KMS-11 (cell line): Measurements from ENCODE around the gene MYO1H.

Source experiments
- H2AFZ ChIP-seq: fragments of 200-600 bp; sonication (generic); 2 replicates; pipeline ENCODE4 v1.6.1; 2016; ENCODE audit warnings: antibody characterized with exemption, mixed run types, low read depth
- H3K27ac ChIP-seq: fragments of 200-600 bp; sonication (generic); 2 replicates; pipeline ENCODE4 v1.6.1; 2016; ENCODE audit warnings: mild to moderate bottlenecking, mixed run types
- H3K27me3 ChIP-seq: fragments of 200-600 bp; sonication (generic); 2 replicates; pipeline ENCODE4 v1.6.1; 2017; ENCODE audit warnings: mild to moderate bottlenecking, low read depth, mixed run types, moderate library complexity; ENCODE audit not compliant: insufficient read depth
- H3K36me3 ChIP-seq: fragments of 200-600 bp; sonication (generic); 2 replicates; pipeline ENCODE4 v1.6.1; 2017; ENCODE audit warnings: mild to moderate bottlenecking, mixed run types; ENCODE audit not compliant: insufficient read depth
- H3K4me1 ChIP-seq: fragments of 200-600 bp; sonication (generic); 2 replicates; pipeline ENCODE4 v1.6.1; 2016; ENCODE audit warnings: mild to moderate bottlenecking, low read depth, mixed run types; ENCODE audit not compliant: poor library complexity, severe bottlenecking
- H3K4me2 ChIP-seq: fragments of 200-600 bp; sonication (generic); 2 replicates; pipeline ENCODE4 v1.7.0; 2016; ENCODE audit warnings: mild to moderate bottlenecking, mixed run types
- H3K4me3 ChIP-seq: fragments of 200-600 bp; sonication (generic); IDR thresholded peaks from 2 replicates; pipeline ENCODE4 v1.6.1; 2017; ENCODE audit warnings: low read depth, low read length, mixed read lengths; ENCODE audit not compliant: insufficient read depth
- H3K79me2 ChIP-seq: fragments of 200-600 bp; sonication (generic); 2 replicates; pipeline ENCODE4 v1.6.1; 2016; ENCODE audit warnings: low read depth, mixed run types; ENCODE audit not compliant: insufficient read depth
- H3K9ac ChIP-seq: fragments of 200-600 bp; sonication (generic); 2 replicates; pipeline ENCODE4 v1.6.1; 2016; ENCODE audit warnings: mild to moderate bottlenecking, mixed run types
- H4K20me1 ChIP-seq: fragments of 200-600 bp; sonication (generic); 2 replicates; pipeline ENCODE4 v1.6.1; 2016; ENCODE audit warnings: mild to moderate bottlenecking, mixed run types; ENCODE audit not compliant: insufficient read depth
- CTCF ChIP-seq: fragments of 200-600 bp; sonication (generic); conservative IDR thresholded peaks from 2 replicates; pipeline ENCODE4 v1.6.1; 2017; ENCODE audit warnings: low read depth, mild to moderate bottlenecking, antibody characterized with exemption, low read length, moderate library complexity, mixed read lengths

MYO1H gene

GRCh38 chr12:109336593-109336992, 11.1 kb upstream of the MYO1H start:
- Histone ChIP-seq H2AFZ (no peak overlapping the region), H3K9ac (no peak overlapping the region), H3K4me2 (no peak overlapping the region), H3K4me1 (no peaks in the 10 kb centered on the region), H3K4me3 (no peak overlapping the region), H3K36me3 (no peaks in the 10 kb centered on the region), H3K79me2 (no peaks in the 10 kb centered on the region), H4K20me1 (no peaks in the 10 kb centered on the region), H3K27me3 (no peaks in the 10 kb centered on the region), H3K27ac (no peak overlapping the region)
- no peak for TF ChIP-seq CTCF

DNA sequence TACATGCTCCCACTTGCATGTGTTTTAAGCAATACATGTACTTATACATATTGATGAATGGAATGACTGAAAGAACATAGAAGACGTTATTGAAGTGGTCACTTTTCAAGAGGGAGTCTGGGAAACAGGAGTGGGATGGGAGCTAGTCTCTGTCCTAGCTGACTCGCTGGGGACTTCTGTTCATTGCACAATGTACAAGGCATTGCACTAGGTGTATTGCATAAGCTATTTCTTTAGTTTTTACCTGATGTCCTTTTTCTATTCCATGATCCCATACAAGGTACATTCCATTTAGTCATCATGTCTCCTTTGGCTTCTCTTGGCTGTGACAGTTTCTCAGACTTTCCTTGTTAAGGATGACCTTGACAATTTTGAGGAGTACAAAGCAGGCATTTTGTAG, 4.0 kb upstream of the MYO1H start:
- no peaks in the 10 kb centered on the region for H3K36me3 ChIP-seq
- TF ChIP-seq CTCF: no peak
- no peaks in the 10 kb centered on the region for H3K4me1 ChIP-seq

DNA sequence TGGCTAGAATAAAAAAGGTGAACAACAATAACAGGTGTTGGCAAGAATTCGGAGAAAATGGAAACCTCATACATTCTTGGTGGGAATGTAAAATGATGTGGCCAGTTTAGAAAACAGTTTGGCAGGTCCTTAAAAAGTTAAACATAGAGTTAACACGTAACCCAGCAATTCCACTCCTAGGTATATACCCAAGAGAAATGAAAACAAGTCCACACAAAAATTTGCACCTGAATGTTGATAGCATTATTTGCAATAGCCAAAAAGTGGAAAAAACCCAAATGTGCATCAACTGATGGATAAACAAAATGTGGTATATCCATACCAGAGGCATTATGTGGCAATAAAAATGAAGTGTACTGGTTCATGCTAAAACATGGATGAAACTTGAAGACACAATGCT, 2.3 kb upstream of the MYO1H start:
- Histone ChIP-seq H3K4me3 (no peak overlapping the region), H3K27me3 (no peaks in the 10 kb centered on the region), H3K4me1 (no peaks in the 10 kb centered on the region), H3K4me2 (no peak overlapping the region), H4K20me1 (no peaks in the 10 kb centered on the region), H3K27ac (no peak overlapping the region), H2AFZ (no peak overlapping the region), H3K79me2 (no peaks in the 10 kb centered on the region), H3K9ac (no peak overlapping the region), H3K36me3 (no peaks in the 10 kb centered on the region)
- TF ChIP-seq CTCF: no peak

More for the DNA sequence above, 4.0 kb upstream of the MYO1H start:
- no peak overlapping the region for H3K4me3 ChIP-seq
- H3K79me2 ChIP-seq: no peaks in the 10 kb centered on the region
- H3K4me2 ChIP-seq: no peak overlapping the region
- H3K9ac ChIP-seq: no peak overlapping the region
- H4K20me1 ChIP-seq: no peaks in the 10 kb centered on the region
- no peak overlapping the region for H3K27ac ChIP-seq
- H2AFZ ChIP-seq: no peak overlapping the region
- no peaks in the 10 kb centered on the region for H3K27me3 ChIP-seq

DNA sequence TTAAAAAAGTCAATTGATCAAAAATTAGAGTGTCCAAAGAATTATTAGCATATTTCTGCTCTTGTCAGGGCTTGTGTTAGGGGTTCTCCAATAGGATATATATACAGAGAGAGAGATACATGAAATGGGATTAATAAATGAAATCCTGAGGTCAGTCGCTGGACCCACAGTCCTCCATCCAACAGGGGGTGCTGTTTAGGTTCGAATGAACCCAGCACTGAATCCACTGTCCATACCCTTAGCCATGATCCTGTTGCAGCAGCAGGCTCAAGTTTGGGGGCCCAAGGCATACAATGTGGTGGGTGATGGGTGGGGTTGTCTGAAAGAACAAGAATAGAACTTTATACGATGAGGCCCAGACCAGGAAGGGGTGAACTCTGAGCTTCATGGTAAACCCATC, 780 bp upstream of the MYO1H start:
- no peaks in the 10 kb centered on the region for H3K36me3 ChIP-seq
- H2AFZ ChIP-seq: no peak overlapping the region
- H3K79me2 ChIP-seq: no peaks in the 10 kb centered on the region
- H3K27me3 ChIP-seq: no peaks in the 10 kb centered on the region
- H3K4me2 ChIP-seq: no peak overlapping the region
- H3K27ac ChIP-seq: no peak overlapping the region
- H4K20me1 ChIP-seq: no peaks in the 10 kb centered on the region
- no peak for TF ChIP-seq CTCF
- no peak overlapping the region for H3K9ac ChIP-seq
- no peak overlapping the region for H3K4me3 ChIP-seq
- H3K4me1 ChIP-seq: no peaks in the 10 kb centered on the region

GRCh38 chr12:109352184-109352583, 4.5 kb downstream of the MYO1H start:
- Histone ChIP-seq H3K4me2 (no peak overlapping the region), H3K27me3 (no peaks in the 10 kb centered on the region), H3K36me3 (no peaks in the 10 kb centered on the region), H2AFZ (no peak overlapping the region), H3K79me2 (no peaks in the 10 kb centered on the region), H3K9ac (no peak overlapping the region), H4K20me1 (no peaks in the 10 kb centered on the region), H3K4me1 (peaks cover 20% of the 10 kb centered on the region), H3K4me3 (no peak overlapping the region), H3K27ac (no peak overlapping the region)
- TF ChIP-seq CTCF: no peak
